SK-N-SH treated with all-trans-retinoic acid at 6 μM for 48 hours (cell line): ENCODE results near the gene FNIP2.

Experiments
- ZFP3 ChIP-seq: fragments of 250-450 bp; sonication (Bioruptor Pico); IDR thresholded peaks from 2 replicates; pipeline ENCODE4 v1.5.0; 2020; ENCODE audit warnings: mild to moderate bottlenecking, moderate library complexity
- ZNF8 ChIP-seq: fragments of 450-650 bp; formaldehyde crosslinking; IDR thresholded peaks from 2 replicates; pipeline ENCODE4 v1.5.0; 2020; ENCODE audit warnings: mild to moderate bottlenecking, moderate library complexity

DNA sequence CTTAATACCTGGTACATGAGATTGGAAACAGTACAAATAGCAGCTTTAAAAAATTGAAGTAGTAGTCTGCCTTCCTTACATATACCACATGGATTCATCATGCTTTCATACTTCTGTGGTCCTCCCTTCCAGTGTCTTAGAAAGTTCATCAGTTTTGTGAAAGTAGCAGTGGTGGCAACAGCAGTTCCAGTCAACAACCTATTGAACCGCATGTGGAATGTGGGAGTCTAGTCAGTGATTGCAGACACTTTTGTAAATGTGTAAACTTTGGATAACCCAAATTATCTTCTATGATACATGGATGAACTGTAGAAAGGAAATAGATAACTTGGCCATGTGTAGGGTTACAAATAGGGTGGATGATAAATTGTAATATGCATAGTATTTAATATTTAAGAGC, 34.1 kb downstream of the FNIP2 start:
- no peak for TF ChIP-seq ZFP3 (CRISPR knock-in tag)
- TF ChIP-seq ZNF8 (CRISPR knock-in tag) = no peak
